ENCODE results near the gene PDE8A. TPM values are rescaled to one million over a fixed set of nuclear protein-coding genes. Genes with fewer than 3 reads are reported as not detected.

The PDE8A gene
- total RNA-seq, 1 experiment from 2014 or later, result 44.2 TPM

DNA sequence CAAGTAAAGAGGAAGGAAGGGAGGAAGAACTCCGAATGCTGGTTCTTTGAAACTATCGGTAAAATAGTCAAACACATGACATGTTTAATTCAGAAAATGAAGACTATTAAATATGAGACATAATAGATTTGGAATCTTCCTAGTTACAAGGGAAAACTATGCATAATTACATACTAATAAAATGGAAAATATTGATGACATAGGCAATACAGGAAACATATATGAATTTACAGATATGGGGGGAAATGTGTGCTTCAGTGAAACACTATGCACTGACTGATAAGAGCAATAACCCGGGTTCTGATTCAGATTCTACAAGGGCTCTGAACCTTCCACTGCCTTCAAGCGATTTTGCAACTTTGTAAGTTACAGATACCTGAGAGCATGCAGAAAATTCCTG, 185.9 kb downstream of the PDE8A start:
- Histone ChIP-seq H3K9me3 (ENCODE audit: low read length) (0 out of 2 replicates have a peak, but pooled peaks cover 5% of the 10 kb centered on the region), H3K27ac (ENCODE audit: low read length) (no peak overlapping the region), H3K27me3 (ENCODE audit: low read length) (no peaks in the 10 kb centered on the region), H3K4me3 (ENCODE audit: low read length) (no peak overlapping the region), H3K9me2 (replicated peaks; ENCODE audit: low read length) (no peaks in the 10 kb centered on the region), H3K9ac (ENCODE audit: low read length) (no peak overlapping the region), H3K4me1 (ENCODE audit: insufficient read depth, low read length) (no peaks in the 10 kb centered on the region), H2AFZ (ENCODE audit: low read length) (no peak overlapping the region), H3F3A (ENCODE audit: low read length, unreplicated experiment) (no peaks in the 10 kb centered on the region), H3K79me2 (ENCODE audit: low read length) (no peaks in the 10 kb centered on the region), H3K4me2 (ENCODE audit: low read length) (no peak overlapping the region), H3K36me3 (ENCODE audit: low read depth, low read length) (no peaks in the 10 kb centered on the region; the same call in 1 of the 2 replicates), H4K20me1 (ENCODE audit: low read length) (no peaks in the 10 kb centered on the region)
- ChIA-PET CTCF (no interaction called here), POLR2A (ENCODE audit: unreplicated experiment) (no interaction called here)
- DNase-seq (no peak), ATAC-seq (no peak)
- TF ChIP-seq EZH2 (IDR thresholded peaks at IDR 0.05; ENCODE audit: low read length, unreplicated experiment) (no peak), EZH2phosphoT487 (IDR thresholded peaks at IDR 0.05; ENCODE audit: borderline replicate concordance, low read length) (no peak)
- TF ChIP-seq, protein P1, sequence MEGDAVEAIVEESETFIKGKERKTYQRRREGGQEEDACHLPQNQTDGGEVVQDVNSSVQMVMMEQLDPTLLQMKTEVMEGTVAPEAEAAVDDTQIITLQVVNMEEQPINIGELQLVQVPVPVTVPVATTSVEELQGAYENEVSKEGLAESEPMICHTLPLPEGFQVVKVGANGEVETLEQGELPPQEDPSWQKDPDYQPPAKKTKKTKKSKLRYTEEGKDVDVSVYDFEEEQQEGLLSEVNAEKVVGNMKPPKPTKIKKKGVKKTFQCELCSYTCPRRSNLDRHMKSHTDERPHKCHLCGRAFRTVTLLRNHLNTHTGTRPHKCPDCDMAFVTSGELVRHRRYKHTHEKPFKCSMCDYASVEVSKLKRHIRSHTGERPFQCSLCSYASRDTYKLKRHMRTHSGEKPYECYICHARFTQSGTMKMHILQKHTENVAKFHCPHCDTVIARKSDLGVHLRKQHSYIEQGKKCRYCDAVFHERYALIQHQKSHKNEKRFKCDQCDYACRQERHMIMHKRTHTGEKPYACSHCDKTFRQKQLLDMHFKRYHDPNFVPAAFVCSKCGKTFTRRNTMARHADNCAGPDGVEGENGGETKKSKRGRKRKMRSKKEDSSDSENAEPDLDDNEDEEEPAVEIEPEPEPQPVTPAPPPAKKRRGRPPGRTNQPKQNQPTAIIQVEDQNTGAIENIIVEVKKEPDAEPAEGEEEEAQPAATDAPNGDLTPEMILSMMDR (conservative IDR thresholded peaks at IDR 0.05; ENCODE audit: low read depth, low read length), result no peak
- intact Hi-C loops (cut with micrococcal nuclease), result no loop called here
- BruUV-seq (replicated peaks), result no TSS peak

DNA sequence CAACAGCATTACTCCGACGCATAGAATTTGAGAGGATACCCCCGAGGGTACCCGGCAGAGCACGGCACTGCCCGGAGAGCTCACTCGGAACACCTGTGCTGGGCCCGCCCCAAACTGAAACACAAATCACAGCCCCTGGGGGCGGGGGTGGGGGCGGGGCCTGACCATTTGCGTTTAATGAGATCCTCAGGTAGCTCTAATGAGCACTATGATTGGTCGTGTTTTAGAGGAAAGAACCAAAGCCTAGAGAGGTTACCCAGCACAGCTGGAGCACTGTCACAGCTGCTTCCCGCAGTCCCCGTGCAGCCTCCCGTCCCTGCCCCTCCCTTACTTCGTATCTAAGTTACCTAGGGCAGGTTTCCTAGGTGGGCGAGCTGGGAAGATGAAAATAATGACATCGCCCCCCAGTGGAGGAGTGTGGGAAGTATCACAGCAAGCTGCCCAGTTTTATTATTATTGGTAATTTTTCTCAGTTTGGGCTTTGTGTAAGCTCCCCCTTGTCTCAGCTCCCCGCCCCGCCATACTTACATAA, 187.1 kb downstream of the PDE8A start:
- Histone ChIP-seq H3K9me3 (ENCODE audit: low read length) (0 out of 2 replicates have a peak, but pooled peaks cover 3% of the 10 kb centered on the region), H3K79me2 (ENCODE audit: low read length) (no peaks in the 10 kb centered on the region), H4K20me1 (ENCODE audit: low read length) (no peaks in the 10 kb centered on the region), H3K9ac (ENCODE audit: low read length) (no peak overlapping the region), H3K4me2 (ENCODE audit: low read length) (peak overlapping the region; percentile 78), H3F3A (ENCODE audit: low read length, unreplicated experiment) (no peaks in the 10 kb centered on the region), H3K36me3 (ENCODE audit: low read depth, low read length) (no peaks in the 10 kb centered on the region; the same call in 1 of the 2 replicates), H3K9me2 (replicated peaks; ENCODE audit: low read length) (no peaks in the 10 kb centered on the region), H3K4me1 (ENCODE audit: insufficient read depth, low read length) (no peaks in the 10 kb centered on the region), H2AFZ (ENCODE audit: low read length) (peak overlapping the region; percentile 79), H3K27me3 (ENCODE audit: low read length) (no peaks in the 10 kb centered on the region), H3K4me3 (ENCODE audit: low read length) (peak overlapping the region; percentile 65), H3K27ac (ENCODE audit: low read length) (no peak overlapping the region)
- DNase-seq (peak; percentile 77), ATAC-seq (peak; percentile 76)
- intact Hi-C loops (cut with micrococcal nuclease), result no loop called here
- ChIA-PET CTCF (interaction anchor here (0.6 to 0.8 kb wide), 2 partner anchors 121 to 214 kb away, joined by 3 read pairs; no protein-coding TSS in a partner anchor), POLR2A (ENCODE audit: unreplicated experiment) (no interaction called here)
- no TSS peak for BruUV-seq (replicated peaks)
- no peak for TF ChIP-seq EZH2 (IDR thresholded peaks at IDR 0.05; ENCODE audit: low read length, unreplicated experiment)
- TF ChIP-seq, protein P1 (conservative IDR thresholded peaks at IDR 0.05; ENCODE audit: low read depth, low read length), result peak; percentile 73
- no peak for TF ChIP-seq EZH2phosphoT487 (IDR thresholded peaks at IDR 0.05; ENCODE audit: borderline replicate concordance, low read length)

DNA sequence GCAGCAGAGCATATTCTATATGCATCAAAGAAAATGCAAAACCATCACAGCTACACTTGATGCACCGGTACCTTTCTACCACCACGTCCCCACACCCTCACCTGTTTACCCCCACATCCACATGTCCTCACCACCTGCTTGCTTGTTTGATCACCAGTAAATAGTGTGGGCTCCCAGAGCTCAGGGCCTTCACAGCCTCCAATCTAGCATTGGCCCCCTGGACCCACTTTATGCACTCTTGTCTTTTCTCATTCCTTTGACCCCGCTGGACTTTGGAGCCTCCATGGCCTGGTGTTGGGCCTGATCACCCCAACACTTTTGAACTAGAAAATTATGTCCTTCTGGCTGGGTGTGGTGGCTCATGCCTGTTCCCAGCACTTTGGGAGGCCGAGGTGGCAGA, 190.1 kb downstream of the PDE8A start:
- H3K9me2 ChIP-seq (replicated peaks; ENCODE audit: low read length), result no peaks in the 10 kb centered on the region
- CTCF ChIA-PET, result no interaction called here
- no peak for DNase-seq
- BruUV-seq (replicated peaks), result no TSS peak
- POLR2A ChIA-PET (ENCODE audit: unreplicated experiment), result no interaction called here
- intact Hi-C loops (cut with micrococcal nuclease), result no loop called here
- no peak overlapping the region for H3K27ac ChIP-seq (ENCODE audit: low read length)
- H3F3A ChIP-seq (ENCODE audit: low read length, unreplicated experiment), result no peaks in the 10 kb centered on the region
- H3K4me2 ChIP-seq (ENCODE audit: low read length), result no peak overlapping the region
- no peaks in the 10 kb centered on the region for H3K27me3 ChIP-seq (ENCODE audit: low read length)
- H2AFZ ChIP-seq (ENCODE audit: low read length), result no peak overlapping the region
- no peaks in the 10 kb centered on the region for H4K20me1 ChIP-seq (ENCODE audit: low read length)
- ATAC-seq, result no peak
- no peak overlapping the region for H3K4me3 ChIP-seq (ENCODE audit: low read length)
- no peaks in the 10 kb centered on the region for H3K79me2 ChIP-seq (ENCODE audit: low read length)
- H3K9me3 ChIP-seq (ENCODE audit: low read length), result no peaks in the 10 kb centered on the region
- peaks cover 2% of the 10 kb centered on the region for H3K4me1 ChIP-seq (ENCODE audit: insufficient read depth, low read length)
- no peaks in the 10 kb centered on the region; the same call in 1 of the 2 replicates for H3K36me3 ChIP-seq (ENCODE audit: low read depth, low read length)
- TF ChIP-seq, protein P1 (conservative IDR thresholded peaks at IDR 0.05; ENCODE audit: low read depth, low read length), result no peak
- TF ChIP-seq EZH2phosphoT487 (IDR thresholded peaks at IDR 0.05; ENCODE audit: borderline replicate concordance, low read length) (no peak), EZH2 (IDR thresholded peaks at IDR 0.05; ENCODE audit: low read length, unreplicated experiment) (no peak)
- H3K9ac ChIP-seq (ENCODE audit: low read length), result no peak overlapping the region

All from PC-3 (cell line).